Prostate gland (tissue), 2 donors: Measurements from ENCODE around the gene TBC1D5. TPM values are rescaled to one million over a fixed set of nuclear protein-coding genes. Genes with fewer than 3 reads are reported as not detected.

Experiments used
- DNase-seq: peaks from one replicate; pipeline ENCODE4 v3.0.0-alpha.2; 2019; ENCODE audit warnings: low spot score
- H3K27ac ChIP-seq, 2 donors: fragments of 200-600 bp; sonication (generic); 2 replicates each; pipeline ENCODE4 v1.5.1; 2017 to 2019
- H3K27me3 ChIP-seq: fragments of 200-600 bp; sonication (generic); replicated peaks from 2 replicates; pipeline ENCODE4 v1.5.1; 2019; ENCODE audit not compliant: insufficient read depth
- H3K36me3 ChIP-seq, 2 donors: fragments of 200-600 bp; sonication (generic); 1 replicate in 1 of 2; 2 replicates in 1 of 2; pipeline versions ENCODE4 v1.5.1 to v1.8.1; 2017 to 2019
- H3K4me1 ChIP-seq: fragments of 200-600 bp; sonication (generic); replicated peaks from 2 replicates; pipeline ENCODE4 v1.5.1; 2019
- H3K4me3 ChIP-seq, 2 donors: fragments of 200-600 bp; sonication (generic); 2 replicates each; pipeline ENCODE4 v1.5.1; 2017 to 2019
- H3K9me3 ChIP-seq: fragments of 200-600 bp; sonication (generic); 2 replicates; pipeline ENCODE4 v1.5.1; 2017
- CTCF ChIP-seq, 4 experiments: fragments of 200-600 bp in 2 of 4; fragments of 450-650 bp in 2 of 4; sonication (generic) in 2 of 4; IDR thresholded peaks; 1 replicate in 3 of 4; 2 replicates in 1 of 4; pipeline ENCODE4 v1.5.1; 2016 to 2019; ENCODE audit warnings: antibody characterized with exemption in 4 of 4, mild to moderate bottlenecking in 2 of 4, moderate library complexity in 2 of 4
- POLR2A ChIP-seq: fragments of 450-650 bp; IDR thresholded peaks from one replicate; pipeline ENCODE4 v1.6.1; 2016; ENCODE audit warnings: antibody characterized with exemption, mild to moderate bottlenecking
- POLR2AphosphoS5 ChIP-seq: sonication (generic); formaldehyde crosslinking; IDR thresholded peaks from one replicate; pipeline ENCODE4 v1.6.1; 2017; ENCODE audit warnings: antibody characterized with exemption
- WGBS: methylation state at CpG from one replicate; pipeline ENCODE4 v1.1.5; 2018; 5-methylcytosine and 5-hydroxymethylcytosine counted together
- intact Hi-C: fragments of 100-400 bp; cut with DNase I; formaldehyde crosslinking; loops from one replicate; pipeline ENCODE4 v1.14.2; 2022
- total RNA-seq, 2 donors: library from RNA; depleted of rRNA; stranded (reverse); fragments of >200 nt; gene quantifications; one replicate each; pipeline ENCODE4 v1.1.0, GENCODE V29; 2016

The TBC1D5 gene
- total RNA-seq, 2 donors from 2014 or later = 64.8 to 99.2 TPM

DNA sequence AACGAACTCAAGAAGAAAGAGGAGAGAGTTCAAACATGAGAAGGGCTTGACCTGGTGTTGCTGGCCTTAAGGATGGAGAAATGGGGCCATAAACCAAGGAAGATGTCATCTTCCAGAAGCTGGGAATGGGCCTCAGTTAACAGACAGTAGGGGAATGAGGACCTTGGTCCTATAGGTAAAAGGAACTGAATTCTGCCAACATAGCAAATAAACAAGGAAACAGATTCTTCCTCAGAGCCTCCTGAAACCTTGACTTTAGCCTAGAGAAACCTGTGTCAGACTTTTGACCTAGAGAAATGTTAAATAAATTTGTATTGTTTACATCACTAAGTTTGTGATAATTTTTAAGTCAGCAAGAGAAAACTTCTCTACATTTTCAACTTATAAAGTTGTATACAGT is 520.9 kb downstream of the TBC1D5 start:
- H3K27ac ChIP-seq = no peak overlapping the region
- no peaks in the 10 kb centered on the region for H3K4me1 ChIP-seq
- no peaks in the 10 kb centered on the region for H3K9me3 ChIP-seq
- no peak overlapping the region for H3K4me3 ChIP-seq
- 93% methylated on average over 1 of the region's 1 CpG for WGBS
- H3K27me3 ChIP-seq = no peaks in the 10 kb centered on the region
- no peak for TF ChIP-seq POLR2A
- no peak for TF ChIP-seq CTCF (IDR thresholded peaks at IDR 0.05)
- TF ChIP-seq POLR2AphosphoS5 = no peak
- H3K36me3 ChIP-seq = no peaks in the 10 kb centered on the region
- DNase-seq = no peak
- intact Hi-C loops = no loop called here

GRCh38 chr3:17219593-17219992 is 522.8 kb downstream of the TBC1D5 start:
- H3K27me3 ChIP-seq = no peaks in the 10 kb centered on the region
- H3K9me3 ChIP-seq = no peaks in the 10 kb centered on the region
- DNase-seq = no peak
- WGBS = 98% methylated on average over 2 of the region's 2 CpGs
- no peaks in the 10 kb centered on the region for H3K36me3 ChIP-seq
- no peak overlapping the region for H3K4me3 ChIP-seq
- H3K4me1 ChIP-seq = no peaks in the 10 kb centered on the region
- intact Hi-C loops = no loop called here
- no peak overlapping the region for H3K27ac ChIP-seq
- TF ChIP-seq CTCF (IDR thresholded peaks at IDR 0.05) = no peak
- TF ChIP-seq POLR2AphosphoS5 = no peak
- TF ChIP-seq POLR2A = no peak

DNA sequence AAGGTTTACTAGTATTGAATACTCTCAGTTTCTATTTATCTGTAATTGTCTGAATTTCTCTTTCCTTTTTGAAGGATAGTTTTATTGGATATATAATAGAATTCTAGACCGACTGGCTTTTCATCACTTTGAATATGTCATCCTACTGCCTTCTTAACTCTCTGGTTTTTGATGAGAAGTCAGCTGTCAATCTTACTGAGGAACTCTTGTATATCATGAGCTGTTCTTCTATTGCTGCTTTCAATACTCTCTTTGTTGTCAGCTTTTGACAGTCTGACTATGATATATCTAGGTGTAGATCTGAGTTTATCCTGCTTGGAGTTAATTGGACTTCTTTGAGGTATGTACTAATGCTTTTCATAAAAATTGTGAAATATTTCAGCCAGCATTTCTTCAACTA is 523.8 kb downstream of the TBC1D5 start:
- DNase-seq = no peak
- no peaks in the 10 kb centered on the region for H3K4me1 ChIP-seq
- TF ChIP-seq CTCF (IDR thresholded peaks at IDR 0.05) (no peak), POLR2A (no peak), POLR2AphosphoS5 (no peak)
- no peaks in the 10 kb centered on the region for H3K36me3 ChIP-seq
- intact Hi-C loops = no loop called here
- WGBS = 90% methylated on average over 1 of the region's 1 CpG
- no peaks in the 10 kb centered on the region for H3K27me3 ChIP-seq
- H3K27ac ChIP-seq = no peak overlapping the region
- no peak overlapping the region for H3K4me3 ChIP-seq
- H3K9me3 ChIP-seq = no peaks in the 10 kb centered on the region

DNA sequence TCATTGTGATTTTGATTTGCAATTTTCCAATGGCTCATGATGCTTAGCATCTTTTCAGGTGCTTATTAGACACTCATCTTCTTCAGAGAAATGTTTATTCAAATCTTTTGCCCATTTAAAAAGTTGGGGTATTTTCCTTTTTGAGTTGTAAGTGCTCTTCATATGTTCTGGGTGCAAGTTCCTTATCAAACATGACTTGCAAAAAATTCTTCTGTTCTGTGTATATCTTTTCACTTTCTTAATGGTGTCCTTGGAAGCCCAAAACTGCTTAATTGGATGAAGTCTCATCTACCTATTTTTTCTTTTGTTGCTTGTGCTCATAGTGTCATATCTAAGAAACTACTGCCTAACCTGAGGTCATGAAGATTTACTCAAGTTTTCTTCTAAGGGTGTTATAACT is 524.8 kb downstream of the TBC1D5 start:
- DNase-seq = no peak
- Histone ChIP-seq H3K4me1 (no peaks in the 10 kb centered on the region), H3K9me3 (no peaks in the 10 kb centered on the region), H3K27ac (no peak overlapping the region), H3K27me3 (no peaks in the 10 kb centered on the region), H3K4me3 (no peak overlapping the region), H3K36me3 (no peaks in the 10 kb centered on the region)
- intact Hi-C loops = no loop called here
- TF ChIP-seq POLR2A = no peak
- TF ChIP-seq CTCF (IDR thresholded peaks at IDR 0.05) = no peak
- no peak for TF ChIP-seq POLR2AphosphoS5

DNA sequence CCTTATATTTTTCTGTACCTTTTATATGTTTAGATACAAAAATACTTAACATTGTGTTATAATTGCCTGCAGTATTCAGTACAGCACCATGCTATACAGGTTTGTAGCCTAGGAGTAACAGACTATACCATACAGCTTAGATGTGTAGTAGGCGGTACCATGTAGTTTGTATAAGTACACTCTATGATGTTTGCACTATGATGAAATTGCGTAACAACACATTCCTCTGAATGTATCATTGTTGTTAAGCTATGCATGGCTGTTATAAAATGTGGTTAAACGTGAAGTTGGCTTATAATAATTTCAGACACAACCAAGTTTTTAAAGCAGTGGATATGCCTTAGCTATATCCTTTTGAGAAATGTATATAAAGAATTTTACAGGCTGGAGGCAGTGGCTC is 529.3 kb downstream of the TBC1D5 start:
- intact Hi-C loops = no loop called here
- 94% methylated on average over 3 of the region's 3 CpGs for WGBS
- no peak for TF ChIP-seq CTCF (IDR thresholded peaks at IDR 0.05)
- no peak for TF ChIP-seq POLR2A
- TF ChIP-seq POLR2AphosphoS5 = no peak

More for the DNA sequence above, 529.3 kb downstream of the TBC1D5 start:
- H3K36me3 ChIP-seq = no peaks in the 10 kb centered on the region
- no peak overlapping the region for H3K27ac ChIP-seq
- H3K4me3 ChIP-seq = no peak overlapping the region
- no peak for DNase-seq
- H3K4me1 ChIP-seq = no peaks in the 10 kb centered on the region
- H3K9me3 ChIP-seq = no peaks in the 10 kb centered on the region
- no peaks in the 10 kb centered on the region for H3K27me3 ChIP-seq
